IPS-11a (cell line): ENCODE data around the gene CEMIP.
A peak's percentile ranks its signal among the peaks of the same experiment; 100 is the strongest.
"Not testable (repeated sequence)": the region's sequence is repeated elsewhere in the genome, so short reads cannot be mapped to it uniquely, and the experiment has no call there.

Experiments used
- H3K4me3 ChIP-seq: one replicate; pipeline ENCODE4 v1.5.1; 2013; ENCODE audit warnings: low read depth, low read length, control low read depth

Gene CEMIP

GRCh38 chr15:80755885-80756284 lies 23.3 kb upstream of the CEMIP start:
- no peak overlapping the region for H3K4me3 ChIP-seq

- no peak overlapping the region for H3K4me3 ChIP-seq
Observed at GRCh38 chr15:80758130-80758745, 20.9 kb upstream of the CEMIP start.

- H3K4me3 ChIP-seq: no peak overlapping the region
Observed at GRCh38 chr15:80760960-80761359, 18.2 kb upstream of the CEMIP start.

DNA sequence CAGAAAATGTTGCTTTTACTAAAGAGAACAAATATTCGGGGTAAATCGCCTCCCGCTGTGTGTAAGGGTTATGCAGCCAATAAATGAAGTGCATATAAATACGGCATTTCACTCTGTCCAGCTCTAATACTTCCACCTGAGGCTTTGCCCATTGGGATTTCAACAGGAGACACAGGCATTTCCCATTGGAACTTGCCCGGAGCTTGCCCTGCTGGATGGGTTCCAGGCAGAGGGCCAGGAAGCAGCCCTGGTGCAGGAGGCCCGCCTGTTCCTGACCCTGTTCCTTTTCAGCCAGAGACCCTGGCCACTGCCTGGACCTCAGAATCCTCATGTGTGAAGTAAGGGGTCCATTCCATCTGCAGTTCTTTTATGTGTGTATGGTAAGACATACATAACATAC lies 17.4 kb upstream of the CEMIP start:
- H3K4me3 ChIP-seq: no peak overlapping the region

- not testable (repeated sequence) for H3K4me3 ChIP-seq
Observed at GRCh38 chr15:80763235-80763634, 15.9 kb upstream of the CEMIP start.

DNA sequence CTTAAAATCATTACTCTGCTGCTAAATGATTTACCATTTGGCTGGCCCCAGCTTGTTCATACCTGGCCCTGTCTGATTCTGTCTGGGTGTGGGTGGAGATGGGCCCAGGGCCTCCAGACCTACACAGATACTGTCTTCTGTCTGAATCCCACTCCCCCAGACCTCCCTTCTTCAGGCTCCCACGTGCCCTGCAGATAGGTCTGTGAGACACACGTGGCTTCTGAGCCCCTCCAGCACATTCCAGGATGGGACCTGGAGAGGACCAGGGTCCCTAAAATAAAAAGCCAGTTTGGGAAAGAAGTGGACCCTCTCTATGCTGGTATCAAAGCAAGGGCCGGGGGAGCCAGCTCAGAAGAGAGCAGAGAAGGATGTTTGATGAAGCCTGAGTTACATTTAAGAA lies 14.6 kb upstream of the CEMIP start:
- H3K4me3 ChIP-seq: no peak overlapping the region

GRCh38 chr15:80766275-80766674 lies 12.9 kb upstream of the CEMIP start:
- H3K4me3 ChIP-seq: no peak overlapping the region

DNA sequence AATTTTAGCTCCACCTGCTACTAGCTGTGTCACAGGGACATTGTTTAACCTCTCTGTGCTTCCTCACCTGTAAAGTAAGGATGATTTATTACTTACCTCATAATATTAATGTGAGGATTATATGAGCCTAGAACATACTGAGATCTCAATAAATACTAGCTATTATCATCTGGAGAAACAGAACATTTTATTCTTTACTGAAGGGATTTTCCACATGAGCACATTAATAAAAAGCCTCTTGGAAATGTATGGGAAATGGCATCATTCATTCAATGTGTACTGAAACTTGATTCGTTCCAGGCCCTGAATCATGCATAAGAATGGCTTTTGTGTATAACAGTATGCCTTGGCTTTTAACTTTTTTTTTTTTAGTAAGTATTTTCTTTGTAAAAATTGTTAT lies 11.0 kb upstream of the CEMIP start:
- H3K4me3 ChIP-seq: no peak overlapping the region

DNA sequence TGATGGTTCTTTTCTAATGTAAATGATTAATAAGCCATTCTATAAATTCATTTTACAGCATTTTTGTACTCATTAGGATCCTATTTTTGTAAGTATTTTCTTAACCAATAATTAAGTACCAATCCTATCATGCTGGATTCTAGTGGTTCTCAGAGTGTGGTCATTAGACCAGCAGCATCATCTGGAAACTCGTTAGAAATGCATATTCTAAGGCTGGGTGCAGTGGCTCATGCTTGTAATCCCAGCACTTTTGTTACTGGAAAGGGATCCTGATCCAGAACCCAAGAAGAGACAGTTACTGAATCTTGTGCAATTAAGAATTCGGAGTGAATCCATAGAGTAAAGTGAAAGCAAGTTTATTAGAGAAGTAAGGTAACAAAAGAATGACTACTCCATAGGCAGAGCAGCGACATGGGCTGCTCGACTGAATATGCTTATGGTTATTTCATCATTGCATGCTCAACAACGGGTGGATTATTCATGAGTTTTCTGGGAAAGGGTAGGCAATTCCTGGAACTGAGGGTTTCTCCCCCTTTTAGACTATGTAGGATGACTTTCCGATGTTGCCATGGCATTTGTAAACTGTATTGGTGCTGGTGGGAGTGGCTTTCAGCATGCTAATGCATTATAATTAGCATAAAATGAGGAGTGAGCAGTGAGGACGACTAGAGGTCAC lies 9.9 kb upstream of the CEMIP start:
- H3K4me3 ChIP-seq: no peak overlapping the region

DNA sequence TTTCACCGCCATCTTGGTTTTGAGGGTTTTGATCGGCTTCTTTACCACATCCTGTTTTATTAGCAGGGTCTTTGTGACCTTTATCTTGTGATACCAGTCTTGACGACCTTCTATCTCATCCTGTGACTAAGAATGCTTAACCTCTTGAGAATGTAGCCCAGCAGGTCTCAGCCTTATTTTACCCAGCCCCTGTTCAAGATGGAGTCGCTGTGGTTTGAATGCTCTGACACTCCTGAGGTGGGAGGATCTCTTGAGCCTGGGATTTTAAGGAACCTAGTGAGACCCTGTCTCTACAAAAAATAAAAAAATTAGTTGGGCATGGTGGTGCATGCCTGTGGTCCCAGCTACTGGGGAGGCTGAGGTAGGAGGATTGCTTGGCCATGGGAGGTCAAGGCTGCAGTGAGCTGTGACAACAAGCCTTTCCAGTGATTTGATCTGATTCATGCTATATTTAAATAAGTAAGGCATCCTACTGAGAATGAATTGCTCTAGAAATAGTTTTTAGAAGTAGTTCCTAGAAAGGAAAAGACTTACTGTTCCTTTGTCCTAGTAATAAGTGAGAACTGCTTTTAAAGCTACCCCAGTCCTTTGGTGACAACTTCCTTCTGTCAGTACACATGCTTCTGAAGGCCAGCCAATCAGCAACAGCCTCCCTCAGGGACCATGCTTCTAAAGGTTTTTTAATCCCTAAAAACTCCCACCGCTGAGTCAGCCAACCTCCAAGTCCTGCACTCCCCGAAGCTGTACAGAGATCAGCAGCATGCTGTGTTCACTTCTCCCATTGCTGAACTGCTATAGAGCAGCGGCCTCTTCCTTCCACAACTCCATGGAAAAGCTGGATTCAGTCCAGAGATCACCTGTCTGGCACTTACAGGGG lies 9.1 kb upstream of the CEMIP start:
- no peak overlapping the region for H3K4me3 ChIP-seq

- no peak overlapping the region for H3K4me3 ChIP-seq
Observed at GRCh38 chr15:80773122-80773551, 6.0 kb upstream of the CEMIP start.

GRCh38 chr15:80773792-80774352 lies 5.3 kb upstream of the CEMIP start:
- no peak overlapping the region for H3K4me3 ChIP-seq

DNA sequence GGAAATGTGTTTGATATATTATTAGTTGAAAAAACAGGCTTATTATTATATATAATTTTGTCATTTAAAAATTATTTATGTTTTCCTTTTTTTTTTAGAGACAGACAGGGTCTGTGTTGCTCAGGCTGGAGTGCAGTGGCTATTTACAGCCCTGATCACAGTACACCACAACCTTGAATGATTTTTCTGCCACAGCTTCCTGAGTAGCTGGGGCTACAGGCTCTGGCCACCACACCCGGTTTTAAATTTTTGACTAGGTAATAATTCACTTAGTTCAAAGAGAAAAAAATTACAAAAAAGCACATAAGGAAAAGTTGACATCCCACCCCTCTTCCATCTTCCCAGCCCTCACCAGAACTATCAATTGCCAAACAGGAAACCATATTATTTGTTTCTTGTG lies 4.7 kb upstream of the CEMIP start:
- no peak overlapping the region for H3K4me3 ChIP-seq

GRCh38 chr15:80775338-80775737 lies 3.8 kb upstream of the CEMIP start:
- no peak overlapping the region for H3K4me3 ChIP-seq

DNA sequence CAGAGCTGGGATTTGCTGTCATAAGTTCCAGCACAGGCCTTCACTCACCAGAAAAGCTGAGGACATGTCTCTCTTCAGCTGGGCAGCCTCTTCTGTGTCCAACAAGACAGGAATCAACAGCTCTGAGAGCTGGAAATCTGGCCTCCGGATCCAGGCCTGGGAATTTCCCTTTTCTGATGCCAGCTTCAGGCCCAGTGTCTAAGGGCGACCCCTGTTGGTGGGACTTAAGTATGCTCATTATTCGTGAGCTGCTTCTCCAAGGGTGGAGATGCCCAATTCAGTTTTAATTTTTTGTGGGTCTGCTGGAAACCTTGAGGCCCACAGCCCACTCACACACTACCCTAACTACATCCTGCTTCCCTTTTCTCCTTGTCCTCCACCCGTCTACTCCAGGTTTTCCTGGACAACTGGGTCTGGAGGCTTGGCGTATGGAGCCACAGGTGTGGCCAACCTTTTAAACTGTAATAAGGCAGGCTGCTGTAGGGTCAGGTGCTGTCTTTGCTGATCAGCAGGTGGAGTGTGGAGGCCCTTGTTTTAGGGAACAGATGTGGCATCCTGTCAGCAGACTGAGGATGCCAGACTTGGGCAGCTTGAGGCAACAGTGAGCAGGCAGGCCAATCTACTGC lies 2.6 kb upstream of the CEMIP start:
- H3K4me3 ChIP-seq: no peak overlapping the region

- H3K4me3 ChIP-seq: no peak overlapping the region
Observed at GRCh38 chr15:80777137-80777536, 2.0 kb upstream of the CEMIP start.

GRCh38 chr15:80777826-80778620 lies 1.1 kb upstream of the CEMIP start:
- no peak overlapping the region for H3K4me3 ChIP-seq

- H3K4me3 ChIP-seq: no peak overlapping the region
Observed at GRCh38 chr15:80778621-80778963, 578 bp upstream of the CEMIP start.

- H3K4me3 ChIP-seq: peak overlapping the region; percentile 37
Observed at GRCh38 chr15:80779658-80780415, 667 bp downstream of the CEMIP start.
